ENCODE measurements around the gene UNC5CL. TPM values are rescaled to one million over a fixed set of nuclear protein-coding genes. Genes with fewer than 3 reads are reported as not detected.

UNC5CL gene
- total RNA-seq, 1 experiment from 2014 or later: 4.5 TPM

GRCh38 chr6:41027241-41027640, 11.8 kb downstream of the UNC5CL start:
- ATAC-seq (no peak), DNase-seq (ENCODE audit: low spot score) (no peak)
- CTCF ChIA-PET: interaction anchor here (0.6 to 3.2 kb wide), 59 partner anchors 9 to 1093 kb away, joined by 3 to 97 read pairs (median 4); partner anchors contain the start of genes NFYA, OARD1, TSPO2 and UNC5CL
- TF ChIP-seq CTCF (IDR thresholded peaks at IDR 0.05): no peak
- TF ChIP-seq ZNF263 (CRISPR knock-in tag; IDR thresholded peaks at IDR 0.05; ENCODE audit: low read depth): no peak
- TF ChIP-seq CREM (CRISPR knock-in tag; IDR thresholded peaks at IDR 0.05): no peak
- TF ChIP-seq ZNF138 (CRISPR knock-in tag; conservative IDR thresholded peaks at IDR 0.05): no peak
- TF ChIP-seq GTF2I (CRISPR knock-in tag; conservative IDR thresholded peaks at IDR 0.05): no peak
- TF ChIP-seq ZNF425 (CRISPR knock-in tag; conservative IDR thresholded peaks at IDR 0.05): no peak
- TF ChIP-seq MLX (CRISPR knock-in tag; IDR thresholded peaks at IDR 0.05): no peak
- no peak for TF ChIP-seq ETV6 (CRISPR knock-in tag; IDR thresholded peaks at IDR 0.05)
- no peak for TF ChIP-seq PRRX2 (CRISPR knock-in tag; IDR thresholded peaks at IDR 0.05)
- no peak for TF ChIP-seq NR3C1 (CRISPR knock-in tag; conservative IDR thresholded peaks at IDR 0.05; ENCODE audit: low read depth)
- no peak for TF ChIP-seq ARID4B (CRISPR knock-in tag; IDR thresholded peaks at IDR 0.05; ENCODE audit: borderline replicate concordance)
- TF ChIP-seq ZNF532 (CRISPR knock-in tag; IDR thresholded peaks at IDR 0.05; ENCODE audit: borderline replicate concordance): no peak
- TF ChIP-seq ATF6 (CRISPR knock-in tag; IDR thresholded peaks at IDR 0.05): no peak
- peaks cover 23% of the 10 kb centered on the region for H3K4me1 Mint-ChIP-seq
- no peaks in the 10 kb centered on the region; the same call in 1 of the 2 replicates for H3K27me3 Mint-ChIP-seq (ENCODE audit: low read depth)
- H3K36me3 Mint-ChIP-seq: no peaks in the 10 kb centered on the region
- POLR2A ChIA-PET: interaction anchor here (0.9 to 1.0 kb wide), 2 partner anchors 28 to 133 kb away, joined by 3 to 6 read pairs; no protein-coding TSS in a partner anchor
- peak overlapping the region; percentile 2; the same call in 1 of the 2 replicates for H3K27ac Mint-ChIP-seq
- peak overlapping the region; percentile 64 for H3K4me3 Mint-ChIP-seq
- no peaks in the 10 kb centered on the region for H3K9me3 Mint-ChIP-seq

Measured in WTC11 (cell line).